Stomach smooth muscle (tissue), 2 donors: ENCODE measurements around the gene LRRC47.
"Not testable (repeated sequence)": the region's sequence is repeated elsewhere in the genome, so short reads cannot be mapped to it uniquely, and the experiment has no call there.

Experiments
- H3K27ac ChIP-seq: one replicate; pipeline ENCODE4 v1.7.0; 2013; ENCODE audit warnings: mild to moderate bottlenecking, low read length, inconsistent platforms
- H3K27me3 ChIP-seq, 2 donors: one replicate each; pipeline ENCODE4 v1.7.0; 2013; ENCODE audit warnings: low read length in 2 of 2; ENCODE audit not compliant: insufficient read depth in 2 of 2, control insufficient read depth in 1 of 2
- H3K36me3 ChIP-seq, 2 donors: one replicate each; pipeline ENCODE4 v1.7.0; 2013; ENCODE audit warnings: low read length in 2 of 2; ENCODE audit not compliant: control insufficient read depth in 2 of 2, insufficient read depth in 2 of 2
- H3K4me1 ChIP-seq: one replicate; pipeline ENCODE4 v1.7.0; 2013; ENCODE audit warnings: low read length; ENCODE audit not compliant: control insufficient read depth, insufficient read depth
- H3K4me3 ChIP-seq, 2 donors: one replicate each; pipeline ENCODE4 v1.7.0; 2013; ENCODE audit warnings: low read length in 2 of 2
- H3K9ac ChIP-seq, 2 donors: one replicate each; pipeline ENCODE4 v1.7.0; 2013; ENCODE audit warnings: low read length in 2 of 2, mild to moderate bottlenecking in 1 of 2
- H3K9me3 ChIP-seq, 2 donors: one replicate each; pipeline ENCODE4 v1.7.0; 2013; ENCODE audit warnings: low read length in 2 of 2; ENCODE audit not compliant: control insufficient read depth in 2 of 2
- donor health status: healthy.
- donor health status: Pancreatic carcinoma.

LRRC47 gene

GRCh38 chr1:3759164-3759563 lies 37.1 kb downstream of the LRRC47 start:
- H3K4me1 ChIP-seq: no peaks in the 10 kb centered on the region
- H3K9me3 ChIP-seq: no peaks in the 10 kb centered on the region
- H3K9ac ChIP-seq: no peak overlapping the region
- no peak overlapping the region for H3K27ac ChIP-seq
- peaks cover 12 to 17% of the 10 kb centered on the region in 2 donors for H3K27me3 ChIP-seq
- no peaks in the 10 kb centered on the region for H3K36me3 ChIP-seq
- H3K4me3 ChIP-seq: no peak overlapping the region

GRCh38 chr1:3756394-3756793 lies 39.9 kb downstream of the LRRC47 start:
- Histone ChIP-seq H3K9me3 (no peaks in the 10 kb centered on the region), H3K4me1 (no peaks in the 10 kb centered on the region), H3K27ac (no peak overlapping the region), H3K4me3 (no peak overlapping the region), H3K9ac (no peak overlapping the region), H3K36me3 (no peaks in the 10 kb centered on the region), H3K27me3 (peaks cover 7 to 22% of the 10 kb centered on the region in 2 donors)

GRCh38 chr1:3753656-3754454 lies 42.4 kb downstream of the LRRC47 start:
- Histone ChIP-seq H3K36me3 (no peaks in the 10 kb centered on the region), H3K27me3 (peaks cover 7 to 11% of the 10 kb centered on the region in 2 donors), H3K4me1 (no peaks in the 10 kb centered on the region), H3K4me3 (no peak overlapping the region), H3K9me3 (no peaks in the 10 kb centered on the region), H3K27ac (no peak overlapping the region), H3K9ac (no peak overlapping the region)

DNA sequence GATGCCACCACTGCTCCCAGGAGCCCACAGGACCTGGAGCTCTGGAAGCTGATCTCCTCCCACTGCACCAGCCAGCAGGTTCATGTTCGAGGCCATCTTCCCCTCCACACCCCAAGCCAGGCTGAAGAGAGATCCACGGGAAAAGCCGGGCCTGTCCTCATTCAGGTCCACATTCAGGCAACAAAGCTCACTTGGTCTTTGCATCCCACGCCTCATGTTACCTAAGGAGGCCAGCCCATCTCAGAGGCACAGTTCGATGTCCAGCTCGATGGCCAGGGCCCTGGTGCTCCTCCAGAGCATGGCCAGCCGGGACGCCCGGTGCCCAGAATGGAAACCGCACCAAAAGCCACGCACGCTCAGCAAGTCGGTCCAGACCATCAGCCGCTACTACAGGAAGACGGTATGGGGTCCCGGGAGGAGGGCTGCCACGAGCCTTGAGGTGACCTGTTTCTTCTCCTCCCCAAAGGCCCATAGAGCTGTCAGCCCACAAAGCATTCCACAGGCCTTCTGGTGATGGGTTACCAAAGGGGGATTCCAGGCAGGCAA lies 43.8 kb downstream of the LRRC47 start, which contains the start of gene CCDC27:
Gene CCDC27, plus strand, starts transcription at position 51 of the 546 bp plus-strand sequence. Its CDS starts 32 bp downstream, at position 83.
- Histone ChIP-seq H3K36me3 (no peaks in the 10 kb centered on the region), H3K4me3 (no peak within 1 kb of the TSS), H3K9me3 (no peaks in the 10 kb centered on the region), H3K27ac (no peak within 1 kb of the TSS), H3K4me1 (peaks cover 5% of the 10 kb centered on the region), H3K9ac (no peak within 1 kb of the TSS), H3K27me3 (peaks cover 7 to 11% of the 10 kb centered on the region in 2 donors)

DNA sequence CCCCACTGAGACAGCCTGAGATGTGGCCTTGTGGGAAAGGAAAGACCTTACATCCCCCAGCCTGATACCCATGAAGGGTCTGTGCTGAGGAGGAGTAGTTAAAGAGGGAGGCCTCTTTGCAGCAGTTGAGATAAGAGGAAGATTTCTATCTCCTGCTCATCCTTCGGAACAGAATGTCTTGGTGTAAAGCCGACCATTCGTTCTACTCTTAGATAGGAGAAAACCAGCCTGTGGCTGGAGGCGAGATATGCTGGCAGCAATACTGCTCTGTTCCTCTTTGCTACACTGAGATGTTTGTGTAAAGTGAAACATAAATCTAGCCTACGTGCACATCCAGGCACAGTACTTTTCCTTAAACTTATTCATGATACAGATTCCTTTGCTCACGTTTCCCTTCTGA lies 45.6 kb downstream of the LRRC47 start:
- H3K36me3 ChIP-seq: no peaks in the 10 kb centered on the region
- H3K4me1 ChIP-seq: peaks cover 17% of the 10 kb centered on the region
- H3K9ac ChIP-seq: no peak overlapping the region
- no peak overlapping the region for H3K4me3 ChIP-seq
- no peak overlapping the region for H3K27ac ChIP-seq
- no peaks in the 10 kb centered on the region for H3K9me3 ChIP-seq
- H3K27me3 ChIP-seq: peaks cover 7 to 11% of the 10 kb centered on the region in 2 donors

GRCh38 chr1:3749512-3749911 lies 46.8 kb downstream of the LRRC47 start:
- H3K9me3 ChIP-seq: no peaks in the 10 kb centered on the region
- H3K9ac ChIP-seq: no peak overlapping the region
- no peak overlapping the region for H3K4me3 ChIP-seq
- peaks cover 5 to 9% of the 10 kb centered on the region in 2 donors for H3K27me3 ChIP-seq
- H3K4me1 ChIP-seq: peaks cover 25% of the 10 kb centered on the region
- no peaks in the 10 kb centered on the region for H3K36me3 ChIP-seq
- no peak overlapping the region for H3K27ac ChIP-seq

DNA sequence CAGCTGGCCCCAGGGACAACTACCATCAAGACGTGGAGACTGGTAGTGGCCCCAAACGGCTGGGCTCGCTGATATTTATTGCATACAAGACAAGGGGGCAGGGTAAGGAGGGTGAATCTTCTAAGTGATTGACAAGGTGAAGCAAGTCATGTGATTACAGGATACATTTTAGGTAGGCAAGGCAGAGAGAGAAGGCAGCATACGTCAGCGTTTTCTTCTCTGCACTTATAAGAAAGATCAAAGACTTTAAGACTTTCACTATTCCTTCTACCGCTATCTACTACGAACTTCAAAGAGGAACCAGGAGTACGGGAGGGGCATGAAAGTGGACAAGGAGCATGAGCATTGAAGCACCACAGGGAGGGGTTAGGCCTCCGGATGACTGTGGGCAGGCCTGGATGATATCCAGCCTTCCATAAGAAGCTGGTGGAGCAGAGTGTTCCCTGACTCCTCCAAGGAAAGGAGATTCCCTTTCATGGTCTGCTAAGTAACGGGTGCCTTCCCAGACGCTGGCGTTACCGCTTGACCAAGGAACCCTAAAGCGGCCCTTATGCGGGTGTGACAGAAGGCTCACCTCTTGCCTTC lies 47.9 kb downstream of the LRRC47 start:
- H3K4me3 ChIP-seq, H3K27ac ChIP-seq, H3K36me3 ChIP-seq, H3K9me3 ChIP-seq, H3K27me3 ChIP-seq, H3K9ac ChIP-seq: not testable (repeated sequence)
- peaks cover 25% of the 10 kb centered on the region for H3K4me1 ChIP-seq

- Histone ChIP-seq H3K4me3 (peak overlapping the region; percentile 72 to 75), H3K36me3 (peaks cover 0 to under 1% of the 10 kb centered on the region in 2 donors)
These were observed 48.4 kb downstream of the LRRC47 start for GRCh38 chr1:3747903-3748302.

DNA sequence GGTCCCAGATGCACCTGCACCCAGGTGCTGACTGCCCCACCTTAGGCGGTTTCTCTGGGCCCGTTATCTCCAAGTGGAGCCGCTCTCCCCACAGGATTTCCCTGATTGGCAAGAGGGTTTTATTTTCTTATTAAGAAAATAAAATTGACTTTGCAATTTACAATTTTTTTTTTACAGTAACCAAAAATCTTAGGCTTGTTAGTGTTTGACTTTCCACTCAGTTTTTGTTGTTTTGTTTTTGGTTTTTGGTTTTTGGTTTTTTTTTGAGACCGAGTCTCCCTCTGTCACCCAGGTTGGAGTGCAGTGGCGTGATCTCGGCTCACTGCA lies 48.8 kb downstream of the LRRC47 start:
- Histone ChIP-seq H3K27ac (peak overlapping the region; percentile 24), H3K27me3 (peaks cover under 1 to 4% of the 10 kb centered on the region in 2 donors)

More at GRCh38 chr1:3747903-3748302, 48.4 kb downstream of the LRRC47 start:
- no peaks in the 10 kb centered on the region for H3K9me3 ChIP-seq
- no peak overlapping the region for H3K9ac ChIP-seq
- H3K4me1 ChIP-seq: peaks cover 25% of the 10 kb centered on the region
- H3K27ac ChIP-seq: no peak overlapping the region
- peaks cover 4 to 5% of the 10 kb centered on the region in 2 donors for H3K27me3 ChIP-seq

GRCh38 chr1:3746830-3747521 lies 49.3 kb downstream of the LRRC47 start:
- Histone ChIP-seq H3K4me1 (peaks cover 25% of the 10 kb centered on the region), H3K36me3 (peaks cover 5 to 7% of the 10 kb centered on the region in 2 donors), H3K27me3 (no peaks in the 10 kb centered on the region), H3K9ac (peak overlapping the region; percentile 65 to 75), H3K27ac (peak overlapping the region; percentile 24), H3K9me3 (no peaks in the 10 kb centered on the region), H3K4me3 (peak overlapping the region; percentile 72 to 75)

More for the DNA sequence above, 48.8 kb downstream of the LRRC47 start:
- peaks cover 25% of the 10 kb centered on the region for H3K4me1 ChIP-seq
- H3K9ac ChIP-seq: peak overlapping the region in 1 of 2 donors; percentile 65
- H3K4me3 ChIP-seq: peak overlapping the region; percentile 72 to 75
- H3K9me3 ChIP-seq: no peaks in the 10 kb centered on the region
- H3K36me3 ChIP-seq: peaks cover 0 to 2% of the 10 kb centered on the region in 2 donors
